ENCODE data around the gene RABGGTA.

RABGGTA gene

DNA sequence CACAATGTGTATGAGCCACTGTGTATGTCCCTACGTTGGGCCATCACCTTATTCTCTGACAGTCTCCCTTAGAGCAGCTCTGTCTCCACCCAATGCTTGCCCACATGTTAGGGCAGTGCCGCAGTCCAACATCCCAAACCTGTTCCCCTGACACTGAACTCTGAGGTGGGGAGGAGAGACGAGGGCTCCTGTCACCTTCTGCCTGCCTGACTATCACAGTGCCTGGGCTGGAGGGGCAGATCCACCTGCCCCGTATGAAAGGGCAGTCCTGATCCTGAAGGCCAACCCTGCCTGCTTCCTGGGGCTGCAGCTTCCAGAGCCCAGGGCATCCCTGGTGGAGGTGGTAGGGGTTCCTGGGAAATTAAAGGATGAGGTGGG lies 10.6 kb downstream of the RABGGTA start:
- Histone ChIP-seq H3K4me3 (ENCODE audit: low read length) (no peak overlapping the region), H3K27ac (ENCODE audit: low read depth, low read length) (no peak overlapping the region)

DNA sequence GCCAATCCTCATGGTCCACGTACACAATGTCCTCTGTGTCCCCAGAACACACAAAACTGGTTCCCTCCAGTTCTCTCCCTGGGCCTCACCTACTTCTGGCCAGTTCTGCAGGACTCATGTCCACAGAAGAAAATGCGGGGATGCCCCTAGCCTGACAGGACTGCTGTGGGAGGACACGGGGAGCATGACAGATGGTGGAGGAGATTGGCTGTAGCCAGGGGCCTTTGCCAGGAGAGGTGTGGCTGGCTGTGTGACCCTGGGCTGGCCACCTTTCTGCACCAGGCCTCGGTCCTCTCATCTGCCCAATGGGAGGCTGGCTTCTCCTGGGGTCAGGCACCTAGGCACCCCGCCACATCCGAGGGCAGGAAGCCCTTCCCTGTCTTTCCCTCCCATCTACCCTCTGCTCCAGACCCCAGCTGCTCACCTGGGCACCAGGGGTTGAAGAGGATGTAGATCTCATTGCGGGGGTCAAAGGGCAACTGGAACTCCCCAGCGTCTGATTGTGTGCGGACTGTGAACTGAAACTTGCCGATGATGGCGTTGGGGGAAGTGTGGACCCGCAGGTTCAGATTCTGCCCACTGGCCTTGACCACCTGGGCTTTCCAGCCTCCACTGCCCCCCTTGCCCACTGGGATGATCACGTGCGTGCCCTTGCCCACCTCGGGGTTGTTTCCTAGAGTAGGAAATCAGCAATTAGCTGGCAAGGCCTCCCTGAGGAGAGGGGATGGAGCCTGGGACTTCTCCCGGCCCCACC lies 11.2 kb downstream of the RABGGTA start:
- TF ChIP-seq, protein P1, sequence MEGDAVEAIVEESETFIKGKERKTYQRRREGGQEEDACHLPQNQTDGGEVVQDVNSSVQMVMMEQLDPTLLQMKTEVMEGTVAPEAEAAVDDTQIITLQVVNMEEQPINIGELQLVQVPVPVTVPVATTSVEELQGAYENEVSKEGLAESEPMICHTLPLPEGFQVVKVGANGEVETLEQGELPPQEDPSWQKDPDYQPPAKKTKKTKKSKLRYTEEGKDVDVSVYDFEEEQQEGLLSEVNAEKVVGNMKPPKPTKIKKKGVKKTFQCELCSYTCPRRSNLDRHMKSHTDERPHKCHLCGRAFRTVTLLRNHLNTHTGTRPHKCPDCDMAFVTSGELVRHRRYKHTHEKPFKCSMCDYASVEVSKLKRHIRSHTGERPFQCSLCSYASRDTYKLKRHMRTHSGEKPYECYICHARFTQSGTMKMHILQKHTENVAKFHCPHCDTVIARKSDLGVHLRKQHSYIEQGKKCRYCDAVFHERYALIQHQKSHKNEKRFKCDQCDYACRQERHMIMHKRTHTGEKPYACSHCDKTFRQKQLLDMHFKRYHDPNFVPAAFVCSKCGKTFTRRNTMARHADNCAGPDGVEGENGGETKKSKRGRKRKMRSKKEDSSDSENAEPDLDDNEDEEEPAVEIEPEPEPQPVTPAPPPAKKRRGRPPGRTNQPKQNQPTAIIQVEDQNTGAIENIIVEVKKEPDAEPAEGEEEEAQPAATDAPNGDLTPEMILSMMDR (IDR thresholded peaks at IDR 0.05; ENCODE audit: low read depth, low read length, poor library complexity, severe bottlenecking): no peak
- no peak for TF ChIP-seq EZH2phosphoT487 (IDR thresholded peaks at IDR 0.05; ENCODE audit: borderline replicate concordance, low read length)
- H3K4me2 ChIP-seq (ENCODE audit: low read length): no peak overlapping the region
- H3K36me3 ChIP-seq (ENCODE audit: control insufficient read depth, low read length): no peaks in the 10 kb centered on the region
- H3K9me3 ChIP-seq (ENCODE audit: control insufficient read depth, insufficient read depth, low read length): no peaks in the 10 kb centered on the region
- no peaks in the 10 kb centered on the region for H3K79me2 ChIP-seq (ENCODE audit: control insufficient read depth, low read length)
- peaks cover 3% of the 10 kb centered on the region; the same call in 1 of the 2 replicates for H3F3A ChIP-seq (ENCODE audit: control insufficient read depth, insufficient read depth)
- H3K27ac ChIP-seq (ENCODE audit: low read depth, low read length): no peak overlapping the region
- no peaks in the 10 kb centered on the region for H3K27me3 ChIP-seq (ENCODE audit: control insufficient read depth, low read length)
- H3K4me3 ChIP-seq (ENCODE audit: low read length): no peak overlapping the region
- H4K20me1 ChIP-seq (ENCODE audit: control insufficient read depth, insufficient read depth, low read depth, low read length): no peaks in the 10 kb centered on the region
- no peaks in the 10 kb centered on the region for H3K4me1 ChIP-seq (ENCODE audit: control insufficient read depth, low read length)
- no peaks in the 10 kb centered on the region for H3K9me2 ChIP-seq (replicated peaks; ENCODE audit: control insufficient read depth, low read length)

More for the DNA sequence above, 10.6 kb downstream of the RABGGTA start:
- H4K20me1 ChIP-seq (ENCODE audit: control insufficient read depth, insufficient read depth, low read depth, low read length): no peaks in the 10 kb centered on the region
- H3K9me3 ChIP-seq (ENCODE audit: control insufficient read depth, insufficient read depth, low read length): no peaks in the 10 kb centered on the region
- H3K79me2 ChIP-seq (ENCODE audit: control insufficient read depth, low read length): no peaks in the 10 kb centered on the region
- peaks cover 3% of the 10 kb centered on the region; the same call in 1 of the 2 replicates for H3F3A ChIP-seq (ENCODE audit: control insufficient read depth, insufficient read depth)
- no peaks in the 10 kb centered on the region for H3K36me3 ChIP-seq (ENCODE audit: control insufficient read depth, low read length)
- no peaks in the 10 kb centered on the region for H3K27me3 ChIP-seq (ENCODE audit: control insufficient read depth, low read length)
- no peak overlapping the region for H3K4me2 ChIP-seq (ENCODE audit: low read length)
- TF ChIP-seq, protein P1 (IDR thresholded peaks at IDR 0.05; ENCODE audit: low read depth, low read length, poor library complexity, severe bottlenecking): no peak
- TF ChIP-seq EZH2phosphoT487 (IDR thresholded peaks at IDR 0.05; ENCODE audit: borderline replicate concordance, low read length): no peak
- no peaks in the 10 kb centered on the region for H3K9me2 ChIP-seq (replicated peaks; ENCODE audit: control insufficient read depth, low read length)
- H3K4me1 ChIP-seq (ENCODE audit: control insufficient read depth, low read length): no peaks in the 10 kb centered on the region

DNA sequence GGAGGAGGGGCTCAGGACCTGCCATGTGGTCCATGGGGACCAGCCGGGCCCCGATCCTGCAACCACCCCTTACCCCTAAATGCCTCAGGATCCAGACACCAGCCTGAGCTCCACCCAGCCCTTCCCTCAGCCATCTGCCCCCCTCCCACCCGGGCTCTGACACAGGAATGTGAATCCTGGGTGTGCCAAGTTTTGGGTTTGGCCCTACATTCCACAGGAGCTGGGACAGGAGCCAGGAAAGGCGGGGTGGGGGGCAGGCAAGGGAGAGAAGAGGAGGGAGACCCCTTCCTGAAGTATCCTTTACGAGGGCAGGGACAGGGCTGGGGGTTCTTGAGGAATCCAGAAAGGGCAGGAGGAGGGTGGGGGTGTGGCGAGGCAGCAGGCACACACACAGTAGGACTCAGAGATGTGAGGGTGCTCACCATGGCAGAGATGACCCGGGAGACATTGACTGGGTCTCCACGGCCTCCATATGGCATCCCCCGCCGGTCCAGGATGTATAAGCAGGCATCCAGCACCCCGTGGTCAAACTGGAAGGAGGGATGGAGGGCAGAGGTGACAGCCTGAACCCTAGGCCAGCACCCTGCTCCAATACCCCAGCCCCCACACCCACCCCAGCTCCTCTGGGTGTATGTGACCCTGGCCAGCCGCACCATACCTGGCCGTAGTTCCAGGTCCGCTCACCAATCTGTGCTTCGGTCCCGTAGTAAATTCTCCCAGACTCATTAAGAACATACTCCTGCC lies 11.9 kb downstream of the RABGGTA start:
- no peak overlapping the region for H3K27ac ChIP-seq (ENCODE audit: low read depth, low read length)
- peaks cover 3% of the 10 kb centered on the region; the same call in 1 of the 2 replicates for H3F3A ChIP-seq (ENCODE audit: control insufficient read depth, insufficient read depth)
- H4K20me1 ChIP-seq (ENCODE audit: control insufficient read depth, insufficient read depth, low read depth, low read length): no peaks in the 10 kb centered on the region
- no peaks in the 10 kb centered on the region for H3K36me3 ChIP-seq (ENCODE audit: control insufficient read depth, low read length)
- H3K9me2 ChIP-seq (replicated peaks; ENCODE audit: control insufficient read depth, low read length): no peaks in the 10 kb centered on the region
- no peak for TF ChIP-seq EZH2phosphoT487 (IDR thresholded peaks at IDR 0.05; ENCODE audit: borderline replicate concordance, low read length)
- TF ChIP-seq, protein P1 (IDR thresholded peaks at IDR 0.05; ENCODE audit: low read depth, low read length, poor library complexity, severe bottlenecking): no peak
- H3K4me1 ChIP-seq (ENCODE audit: control insufficient read depth, low read length): no peaks in the 10 kb centered on the region
- H3K27me3 ChIP-seq (ENCODE audit: control insufficient read depth, low read length): no peaks in the 10 kb centered on the region
- no peaks in the 10 kb centered on the region for H3K79me2 ChIP-seq (ENCODE audit: control insufficient read depth, low read length)
- no peak overlapping the region for H3K4me2 ChIP-seq (ENCODE audit: low read length)
- H3K9me3 ChIP-seq (ENCODE audit: control insufficient read depth, insufficient read depth, low read length): no peaks in the 10 kb centered on the region
- H3K4me3 ChIP-seq (ENCODE audit: low read length): no peak overlapping the region
